Psoas muscle (tissue), 8 donors: ENCODE results near the gene IFI27L2. TPM values are rescaled to one million over a fixed set of nuclear protein-coding genes. Genes with fewer than 3 reads are reported as not detected.

Experiments used
- ATAC-seq, 4 donors: fragments of 200-7000 bp; cut with Tn5 transposase; one replicate each; pipeline ENCODE4 v1.9.1; 2020; ENCODE audit warnings: moderate library complexity in 3 of 4, mild to moderate bottlenecking in 2 of 4
- DNase-seq, 2 donors: peaks; one replicate each; pipeline ENCODE4 v3.0.0-alpha.2; 2020
- H3K27ac ChIP-seq: fragments of 200-600 bp; one replicate; pipeline ENCODE4 v1.8.0; 2022
- H3K27me3 ChIP-seq, 3 donors: fragments of 200-600 bp in 1 of 3; one replicate each; pipeline versions ENCODE4 v1.6.1 to v1.8.0; 2013 to 2022; ENCODE audit warnings: low read length in 2 of 3, mild to moderate bottlenecking in 2 of 3, moderate library complexity in 1 of 3; ENCODE audit not compliant: insufficient read depth in 3 of 3
- H3K36me3 ChIP-seq, 2 donors: fragments of 200-600 bp in 1 of 2; one replicate each; pipeline versions ENCODE4 v1.6.1 to v1.8.0; 2013 to 2022; ENCODE audit warnings: low read depth in 1 of 2, mild to moderate bottlenecking in 1 of 2, moderate library complexity in 1 of 2; ENCODE audit not compliant: insufficient read depth in 1 of 2
- H3K4me1 ChIP-seq: fragments of 200-600 bp; one replicate; pipeline ENCODE4 v1.8.0; 2022
- H3K4me3 ChIP-seq: fragments of 200-600 bp; one replicate; pipeline ENCODE4 v1.8.0; 2022; ENCODE audit warnings: mild to moderate bottlenecking
- H3K9me3 ChIP-seq: fragments of 200-600 bp; one replicate; pipeline ENCODE4 v1.8.0; 2022
- CTCF ChIP-seq: fragments of 200-600 bp; IDR thresholded peaks from one replicate; pipeline ENCODE4 v1.8.0; 2022; ENCODE audit warnings: antibody characterized with exemption
- WGBS, 3 donors: extraction: QIAGEN DNeasy Blood & Tissue Kit; methylation state at CpG; one replicate each; pipeline versions ENCODE4 v1.1.6 to v1.1.7; 2013; 5-methylcytosine and 5-hydroxymethylcytosine counted together
- intact Hi-C, 2 donors: fragments of 100-400 bp; cut with DNase I; formaldehyde crosslinking; loops; one replicate each; pipeline versions ENCODE4 v1.11.0 to v1.14.2; 2022
- polyA plus RNA-seq, 3 donors: library from polyadenylated mRNA; stranded (reverse); fragments of 200-250 nt; gene quantifications; one replicate each; pipeline ENCODE4 v1.2.3, GENCODE V29; 2013
- total RNA-seq, 4 donors: library from RNA; stranded (reverse); fragmentation: NEBNext Ultra II Directional in 2 of 4; extraction: Animal tissue kit (Norgen Biotek cat#: 25700) in 2 of 4; gene quantifications; one replicate each; pipeline versions ENCODE4 v1.2.1 to v1.2.4, GENCODE V29; 2021 to 2023
- donor health status: healthy with polysubstance abuse.
- donor health status: DM: no; HTN: no; CAD: no; lungs with moderate emphysema.
- donor health status: Bipolar disorder and iron deficiency.
- donor health status: healthy.
- donor health status: DM: yes; HTN: yes; CAD: no.
- donor health status: DM: no; HTN: no; CAD: no.
- donor health status: DM: no; HTN: no; CAD: no.
- donor health status: DM: yes; HTN: yes; CAD: no.

Gene IFI27L2
- total and polyA plus RNA-seq, 7 donors = 4.9 to 12.5 (median 6.5) TPM

DNA sequence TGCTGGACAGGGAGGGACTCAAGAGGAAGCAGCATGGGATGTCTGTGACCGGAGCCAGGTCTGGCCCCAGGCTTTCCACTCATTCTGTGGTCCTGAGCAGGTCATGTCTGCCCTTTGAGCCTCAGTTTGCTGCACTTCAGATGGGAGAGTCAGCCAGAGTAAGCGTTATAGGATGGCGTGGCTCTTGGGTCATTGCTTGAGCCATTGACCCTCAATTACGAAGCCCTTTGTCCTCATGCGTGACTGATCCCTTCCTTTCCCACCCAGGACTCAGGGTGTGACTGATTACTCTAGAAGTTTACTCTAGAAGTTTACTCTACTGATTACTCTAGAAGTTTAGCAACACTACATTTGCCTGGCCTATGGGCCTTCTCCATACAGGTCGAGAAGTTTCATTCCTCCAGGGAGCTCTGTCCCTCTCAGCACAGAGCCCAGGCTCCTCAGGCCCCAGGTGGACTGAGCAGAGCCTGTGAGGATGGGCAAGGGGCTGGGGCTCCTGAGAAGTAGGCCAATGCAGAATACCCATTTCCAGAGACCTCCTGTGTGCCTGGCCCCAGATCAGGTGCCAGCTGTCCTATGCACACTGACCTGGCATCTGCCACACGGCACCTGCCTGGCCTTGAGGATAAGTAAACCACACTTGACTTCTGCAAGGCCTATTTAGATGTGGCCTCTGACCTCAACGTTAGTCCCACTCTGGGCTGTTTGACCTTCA lies 26.5 kb downstream of the IFI27L2 start:
- 81 to 86% (median 86%) methylated on average over 8 of the region's 8 CpGs for WGBS, 3 donors
- Histone ChIP-seq H3K36me3 (peaks cover 0 to 8% of the 10 kb centered on the region in 2 donors), H3K27me3 (no peaks in the 10 kb centered on the region), H3K4me3 (no peak overlapping the region), H3K27ac (no peak overlapping the region), H3K4me1 (no peaks in the 10 kb centered on the region), H3K9me3 (no peaks in the 10 kb centered on the region)
- intact Hi-C loops = no loop called here
- TF ChIP-seq CTCF = no peak
- no peak for ATAC-seq
- DNase-seq = no peak

DNA sequence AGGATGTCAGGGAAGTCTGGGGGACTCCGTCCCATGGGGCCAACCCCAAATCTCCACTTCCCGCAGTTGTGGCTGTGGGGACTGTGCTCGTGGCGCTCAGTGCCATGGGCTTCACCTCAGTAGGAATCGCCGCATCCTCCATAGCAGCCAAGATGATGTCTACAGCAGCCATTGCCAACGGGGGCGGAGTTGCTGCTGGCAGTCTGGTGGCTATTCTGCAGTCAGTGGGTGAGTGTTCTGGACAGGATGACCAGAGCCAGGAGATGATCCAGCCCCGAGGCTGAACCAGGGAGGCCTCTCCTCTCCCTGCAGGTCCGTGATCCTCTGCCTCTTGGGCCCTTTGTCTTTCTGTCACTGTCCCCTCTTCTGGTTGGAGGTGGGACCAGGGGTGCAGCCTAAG lies 27.7 kb downstream of the IFI27L2 start:
- H3K4me1 ChIP-seq = no peaks in the 10 kb centered on the region
- H3K27me3 ChIP-seq = no peaks in the 10 kb centered on the region
- no peak for TF ChIP-seq CTCF
- DNase-seq = peak in 1 of 2 donors; percentile 68
- WGBS, 3 donors = 50 to 83% (median 65%) methylated on average over 10 of the region's 10 CpGs
- H3K9me3 ChIP-seq = no peaks in the 10 kb centered on the region
- ATAC-seq = peak in 1 of 4 donors; percentile 20
- intact Hi-C loops = no loop called here
- no peak overlapping the region for H3K4me3 ChIP-seq
- H3K36me3 ChIP-seq = peaks cover 0 to 16% of the 10 kb centered on the region in 2 donors
- H3K27ac ChIP-seq = no peak overlapping the region

DNA sequence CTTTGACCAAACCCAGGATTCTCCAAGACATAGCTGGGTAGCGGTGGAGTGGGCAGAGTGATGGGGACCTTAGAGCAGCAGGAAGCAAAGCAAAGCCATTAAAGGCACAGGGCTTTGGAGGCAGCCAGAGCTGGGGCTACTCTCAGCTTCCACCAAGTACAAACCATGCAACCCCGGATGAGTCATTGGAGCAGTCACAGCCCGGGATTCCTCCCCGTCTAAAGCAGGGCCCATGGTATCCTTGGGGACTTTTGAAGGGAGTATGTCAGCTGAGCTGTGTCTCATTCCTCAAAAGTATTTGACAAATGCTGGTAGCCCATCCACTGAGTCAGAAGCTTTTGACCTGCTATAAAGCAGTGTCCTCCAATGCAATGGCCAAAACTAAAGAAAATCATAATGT lies 28.6 kb downstream of the IFI27L2 start:
- DNase-seq (peak in 1 of 2 donors; percentile 58), ATAC-seq (peak in 2 of 4 donors; percentile 51 to 69)
- no peaks in the 10 kb centered on the region for H3K4me1 ChIP-seq
- intact Hi-C loops = no loop called here
- no peaks in the 10 kb centered on the region for H3K9me3 ChIP-seq
- 67 to 79% (median 70%) methylated on average over 4 of the region's 4 CpGs for WGBS, 3 donors
- no peak overlapping the region for H3K4me3 ChIP-seq
- no peak for TF ChIP-seq CTCF
- no peaks in the 10 kb centered on the region for H3K27me3 ChIP-seq
- peaks cover 0 to 16% of the 10 kb centered on the region in 2 donors for H3K36me3 ChIP-seq
- H3K27ac ChIP-seq = no peak overlapping the region

GRCh38 chr14:94099006-94099405 lies 30.4 kb downstream of the IFI27L2 start:
- Histone ChIP-seq H3K9me3 (no peaks in the 10 kb centered on the region), H3K4me3 (no peak overlapping the region), H3K36me3 (peaks cover 0 to 16% of the 10 kb centered on the region in 2 donors), H3K4me1 (no peaks in the 10 kb centered on the region), H3K27ac (no peak overlapping the region), H3K27me3 (no peaks in the 10 kb centered on the region)
- 67 to 96% (median 86%) methylated on average over 6 of the region's 6 CpGs for WGBS, 3 donors
- ATAC-seq (no peak), DNase-seq (no peak)
- no peak for TF ChIP-seq CTCF
- intact Hi-C loops = no loop called here
